CD4-positive, CD25-positive, alpha-beta regulatory T cell (primary cell): ENCODE data around the gene SOWAHD. TPM values are rescaled to one million over a fixed set of nuclear protein-coding genes. Genes with fewer than 3 reads are reported as not detected.

Experiments
- ATAC-seq, 2 donors: fragments of 150-1000 bp; cut with Tn5 transposase; one replicate each; pipeline ENCODE4 v1.10.0; 2021; ENCODE audit warnings: low read depth in 2 of 2, moderate number of reproducible peaks in 2 of 2, moderate library complexity in 1 of 2
- DNase-seq, 3 donors: peaks; one replicate each; pipeline versions ENCODE4 v3.0.0 to v3.0.0-alpha.2; 2012 to 2022; ENCODE audit warnings: mixed read lengths in 1 of 3
- H3K27ac ChIP-seq: one replicate; pipeline ENCODE4 v1.7.0; 2013; ENCODE audit warnings: mild to moderate bottlenecking, low read length; ENCODE audit not compliant: insufficient read depth, poor library complexity, severe bottlenecking
- H3K27me3 ChIP-seq: one replicate; pipeline ENCODE4 v1.7.0; 2013; ENCODE audit warnings: low read length; ENCODE audit not compliant: control insufficient read depth, insufficient read depth
- H3K36me3 ChIP-seq: one replicate; pipeline ENCODE4 v1.7.0; 2013; ENCODE audit warnings: mild to moderate bottlenecking, low read length, moderate library complexity; ENCODE audit not compliant: control insufficient read depth, insufficient read depth
- H3K4me1 ChIP-seq: 2 replicates; pipeline ENCODE4 v1.7.0; 2013; ENCODE audit warnings: mild to moderate bottlenecking, low read length; ENCODE audit not compliant: insufficient read depth, control insufficient read depth, poor library complexity, severe bottlenecking
- H3K4me3 ChIP-seq: one replicate; pipeline ENCODE4 v1.7.0; 2013; ENCODE audit warnings: low read depth, mild to moderate bottlenecking, low read length, moderate library complexity
- H3K9me3 ChIP-seq, 2 experiments: 1 replicate in 1 of 2; 2 replicates in 1 of 2; pipeline ENCODE4 v1.7.0; 2013; ENCODE audit warnings: low read length in 2 of 2, mild to moderate bottlenecking in 1 of 2, moderate library complexity in 1 of 2; ENCODE audit not compliant: control insufficient read depth in 2 of 2
- H3K27ac Mint-ChIP-seq, 3 donors: one replicate each; pipeline ENCODE4 v1.8.0; 2020 to 2022; ENCODE audit warnings: mild to moderate bottlenecking in 3 of 3, mixed read lengths in 3 of 3, moderate library complexity in 2 of 3
- H3K27me3 Mint-ChIP-seq: one replicate; pipeline ENCODE4 v1.8.0; 2022; ENCODE audit warnings: mild to moderate bottlenecking, mixed read lengths
- H3K36me3 Mint-ChIP-seq: one replicate; pipeline ENCODE4 v1.8.0; 2020; ENCODE audit warnings: mixed read lengths
- H3K4me1 Mint-ChIP-seq, 4 donors: one replicate each; pipeline ENCODE4 v1.8.0; 2020 to 2022; ENCODE audit warnings: mixed read lengths in 4 of 4, mild to moderate bottlenecking in 1 of 4
- H3K4me3 Mint-ChIP-seq, 4 donors: one replicate each; pipeline ENCODE4 v1.8.0; 2020 to 2022; ENCODE audit warnings: mild to moderate bottlenecking in 4 of 4, mixed read lengths in 4 of 4, moderate library complexity in 3 of 4
- H3K9me3 Mint-ChIP-seq, 7 donors: one replicate each; pipeline ENCODE4 v1.8.0; 2020 to 2022; ENCODE audit warnings: mixed read lengths in 7 of 7, mild to moderate bottlenecking in 3 of 7, moderate library complexity in 2 of 7
- polyA plus RNA-seq, 4 donors: library from polyadenylated mRNA; unstranded; fragments of 300-500 nt; fragmentation: Illumina TruSeq; gene quantifications; one replicate each; pipeline ENCODE4 v1.2.3, GENCODE V29; 2021
- total RNA-seq: library from RNA; stranded (reverse); gene quantifications from one replicate; pipeline ENCODE4 v1.2.3, GENCODE V29; 2022

SOWAHD gene
- total and polyA plus RNA-seq, 5 donors from 2014 or later, result 0.38 to 0.52 (median 0.46) TPM; not detected in 1

- no peaks in the 10 kb centered on the region for H3K27me3 Mint-ChIP-seq
- H3K9me3 ChIP-seq, result no peaks in the 10 kb centered on the region
- peaks cover 0 to 5% (median 2%) of the 10 kb centered on the region in 4 donors for H3K4me1 Mint-ChIP-seq
- DNase-seq (no peak), ATAC-seq (no peak)
- peak overlapping the region in 1 of 3 donors; percentile 71 for H3K27ac Mint-ChIP-seq
- no peak overlapping the region for H3K4me3 Mint-ChIP-seq
- H3K4me3 ChIP-seq, result no peak overlapping the region
- no peaks in the 10 kb centered on the region for H3K36me3 ChIP-seq
- no peak overlapping the region for H3K27ac ChIP-seq
- H3K4me1 ChIP-seq, result no peaks in the 10 kb centered on the region
- no peaks in the 10 kb centered on the region for H3K36me3 Mint-ChIP-seq
- no peaks in the 10 kb centered on the region for H3K27me3 ChIP-seq
- no peaks in the 10 kb centered on the region for H3K9me3 Mint-ChIP-seq
Observed at GRCh38 chrX:119775517-119776238, 17.3 kb downstream of the SOWAHD start.

- Histone ChIP-seq H3K36me3 (peaks cover 10% of the 10 kb centered on the region), H3K9me3 (no peaks in the 10 kb centered on the region), H3K4me3 (no peak overlapping the region), H3K27me3 (no peaks in the 10 kb centered on the region), H3K27ac (no peak overlapping the region), H3K4me1 (no peaks in the 10 kb centered on the region)
- no peak overlapping the region for H3K4me3 Mint-ChIP-seq
- DNase-seq (no peak), ATAC-seq (no peak)
- peaks cover 0 to 13% (median 3%) of the 10 kb centered on the region in 4 donors for H3K4me1 Mint-ChIP-seq
- H3K27me3 Mint-ChIP-seq, result no peaks in the 10 kb centered on the region
- H3K36me3 Mint-ChIP-seq, result peaks cover 4% of the 10 kb centered on the region
- no peak overlapping the region for H3K27ac Mint-ChIP-seq
- H3K9me3 Mint-ChIP-seq, result no peaks in the 10 kb centered on the region
Observed at GRCh38 chrX:119778829-119779228, 20.4 kb downstream of the SOWAHD start.

GRCh38 chrX:119783026-119783425 lies 24.6 kb downstream of the SOWAHD start:
- H3K27me3 Mint-ChIP-seq, result no peaks in the 10 kb centered on the region
- Histone ChIP-seq H3K9me3 (no peaks in the 10 kb centered on the region), H3K27ac (no peak overlapping the region), H3K36me3 (peaks cover 31% of the 10 kb centered on the region), H3K4me3 (no peak overlapping the region), H3K4me1 (peaks cover 10% of the 10 kb centered on the region), H3K27me3 (no peaks in the 10 kb centered on the region)
- H3K4me1 Mint-ChIP-seq, result peaks cover 0 to 35% (median 10%) of the 10 kb centered on the region in 4 donors
- H3K27ac Mint-ChIP-seq, result peak overlapping the region in 1 of 3 donors; percentile 32
- no peaks in the 10 kb centered on the region for H3K9me3 Mint-ChIP-seq
- ATAC-seq, result no peak
- DNase-seq, result no peak
- no peak overlapping the region for H3K4me3 Mint-ChIP-seq
- H3K36me3 Mint-ChIP-seq, result peaks cover 11% of the 10 kb centered on the region

GRCh38 chrX:119784747-119785446 lies 26.5 kb downstream of the SOWAHD start:
- peak overlapping the region in 1 of 3 donors; percentile 77 for H3K27ac Mint-ChIP-seq
- H3K4me3 Mint-ChIP-seq, result peak overlapping the region in 1 of 4 donors; percentile 3
- H3K36me3 Mint-ChIP-seq, result peaks cover 23% of the 10 kb centered on the region

GRCh38 chrX:119790977-119791436 lies 32.6 kb downstream of the SOWAHD start:
- peak; percentile 36 to 43 for ATAC-seq
- Histone ChIP-seq H3K9me3 (no peaks in the 10 kb centered on the region), H3K36me3 (peaks cover 20% of the 10 kb centered on the region), H3K27me3 (no peaks in the 10 kb centered on the region), H3K4me1 (peaks cover 25% of the 10 kb centered on the region), H3K4me3 (peak overlapping the region; percentile 89), H3K27ac (peak overlapping the region; percentile 94)
- peak; percentile 8 to 69 (median 54) for DNase-seq
- Mint-ChIP-seq H3K27me3 (no peaks in the 10 kb centered on the region), H3K4me1 (peaks cover 0 to 43% (median 16%) of the 10 kb centered on the region in 4 donors), H3K9me3 (no peaks in the 10 kb centered on the region), H3K27ac (peak overlapping the region; percentile 95 to 98 (median 97)), H3K4me3 (peak overlapping the region; percentile 96 to 100 (median 98)), H3K36me3 (peaks cover 13% of the 10 kb centered on the region)

More at GRCh38 chrX:119784747-119785446, 26.5 kb downstream of the SOWAHD start:
- ATAC-seq (peak in 1 of 2 donors; percentile 62), DNase-seq (peak; percentile 23 to 55 (median 43))
- Histone ChIP-seq H3K36me3 (peaks cover 43% of the 10 kb centered on the region), H3K4me1 (peaks cover 20% of the 10 kb centered on the region), H3K27ac (no peak overlapping the region), H3K9me3 (no peaks in the 10 kb centered on the region), H3K4me3 (no peak overlapping the region), H3K27me3 (no peaks in the 10 kb centered on the region)
- H3K9me3 Mint-ChIP-seq, result no peaks in the 10 kb centered on the region
- no peaks in the 10 kb centered on the region for H3K27me3 Mint-ChIP-seq
- H3K4me1 Mint-ChIP-seq, result peaks cover 0 to 51% (median 16%) of the 10 kb centered on the region in 4 donors

- peak within 1 kb of the TSS; percentile 96 to 100 (median 98) for H3K4me3 Mint-ChIP-seq
- H3K27ac ChIP-seq, result peak within 1 kb of the TSS; percentile 94
- H3K9me3 ChIP-seq, result no peaks in the 10 kb centered on the region
- DNase-seq (peak; percentile 77 to 91 (median 86)), ATAC-seq (peak; percentile 94 to 96)
- H3K4me3 ChIP-seq, result peak within 1 kb of the TSS; percentile 89
- no peaks in the 10 kb centered on the region for H3K27me3 Mint-ChIP-seq
- H3K27ac Mint-ChIP-seq, result peak within 1 kb of the TSS; percentile 95 to 98 (median 97)
- peaks cover 25% of the 10 kb centered on the region for H3K4me1 ChIP-seq
- H3K27me3 ChIP-seq, result no peaks in the 10 kb centered on the region
- H3K36me3 Mint-ChIP-seq, result peaks cover 13% of the 10 kb centered on the region
- peaks cover 0 to 43% (median 16%) of the 10 kb centered on the region in 4 donors for H3K4me1 Mint-ChIP-seq
- H3K9me3 Mint-ChIP-seq, result no peaks in the 10 kb centered on the region
- peaks cover 20% of the 10 kb centered on the region for H3K36me3 ChIP-seq
Observed at GRCh38 chrX:119791437-119792231, 33.2 kb downstream of the SOWAHD start, which contains the start of gene RPL39. TSS of gene RPL39 (minus strand) at chrX:119791630. CDS start at chrX:119791576, 54 bp downstream.
